ENCODE measurements around the gene CUEDC1.
"Not testable (repeated sequence)": the region's sequence is repeated elsewhere in the genome, so short reads cannot be mapped to it uniquely, and the experiment has no call there.

Gene CUEDC1

DNA sequence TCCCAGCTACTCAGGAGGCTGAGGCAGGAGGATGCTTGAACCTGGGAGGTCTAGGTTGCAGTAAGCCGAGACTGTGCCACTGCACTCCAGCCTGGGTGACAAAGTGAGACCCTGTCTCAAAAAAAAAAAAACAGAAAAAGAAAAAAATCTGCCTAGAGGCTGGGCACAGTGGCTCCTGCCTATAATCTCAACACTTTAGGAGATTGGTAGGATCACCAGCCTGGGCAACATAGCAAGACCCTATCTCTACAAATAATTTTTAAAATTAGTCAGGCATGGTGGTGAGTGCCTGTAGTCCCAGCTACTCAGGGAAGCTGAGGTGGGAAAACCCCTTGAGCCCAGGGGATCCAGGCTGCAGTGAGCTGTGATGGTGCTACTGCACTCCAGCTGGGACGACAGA, 17.7 kb downstream of the CUEDC1 start:
- DNase-seq = no peak

- DNase-seq = no peak
Observed at GRCh38 chr17:57935833-57936807, 19.1 kb downstream of the CUEDC1 start.

GRCh38 chr17:57931488-57932137, 23.6 kb downstream of the CUEDC1 start:
- DNase-seq = no peak

DNA sequence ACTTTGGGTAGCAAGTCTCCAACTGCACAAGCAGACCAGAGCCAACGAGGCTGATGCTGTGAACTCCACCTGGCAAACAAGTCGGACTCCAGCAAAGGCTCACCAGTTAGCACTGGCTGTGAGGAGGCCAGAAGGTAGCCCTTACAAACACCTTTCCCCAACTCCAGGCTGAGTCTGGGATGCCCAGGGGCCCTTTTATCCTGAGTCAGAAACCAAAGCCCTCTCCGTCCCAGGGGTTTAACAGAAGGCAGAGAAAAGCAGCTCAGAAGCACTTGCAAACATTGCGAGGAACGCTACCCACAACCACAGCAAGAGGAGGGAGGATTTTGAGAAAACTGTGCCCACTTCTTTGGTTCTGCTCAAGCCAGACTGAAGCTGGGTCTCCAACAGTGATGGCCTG, 25.0 kb downstream of the CUEDC1 start:
- DNase-seq = no peak

- no peak for DNase-seq
Observed at GRCh38 chr17:57929386-57929785, 25.8 kb downstream of the CUEDC1 start.

- DNase-seq = no peak
Observed at GRCh38 chr17:57928928-57929327, 26.3 kb downstream of the CUEDC1 start.

- no peak for DNase-seq
Observed at GRCh38 chr17:57927048-57927723, 28.0 kb downstream of the CUEDC1 start.

- DNase-seq = no peak
Observed at GRCh38 chr17:57926723-57927047, 28.5 kb downstream of the CUEDC1 start.

- no peak for DNase-seq
Observed at GRCh38 chr17:57925361-57925990, 29.7 kb downstream of the CUEDC1 start.

DNA sequence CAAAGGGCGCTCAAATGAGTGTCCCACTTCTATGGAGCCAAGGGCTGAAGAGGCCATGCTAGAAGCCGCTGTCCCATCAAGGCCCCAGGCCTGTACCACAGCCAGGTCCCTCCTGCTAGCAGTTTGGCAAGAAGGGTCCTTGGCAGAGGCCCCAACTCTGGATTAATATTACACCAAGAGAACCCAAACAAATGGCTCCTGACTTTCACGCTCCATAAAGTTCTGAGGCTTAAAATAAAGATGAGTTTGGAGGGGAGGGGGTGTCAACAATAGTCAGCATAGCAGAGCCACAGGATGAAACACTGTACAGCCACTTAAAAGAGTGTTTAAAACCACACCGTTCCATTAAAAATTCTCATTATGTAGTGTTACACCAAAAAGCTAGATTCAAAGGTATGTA, 30.5 kb downstream of the CUEDC1 start:
- no peak for DNase-seq

- no peak for DNase-seq
Observed at GRCh38 chr17:57923182-57923872, 31.9 kb downstream of the CUEDC1 start.

- DNase-seq = not testable (repeated sequence)
Observed at GRCh38 chr17:57922745-57923144, 32.5 kb downstream of the CUEDC1 start.

GRCh38 chr17:57920916-57921703, 34.1 kb downstream of the CUEDC1 start:
- no peak for DNase-seq

- no peak for DNase-seq
Observed at GRCh38 chr17:57919918-57920317, 35.3 kb downstream of the CUEDC1 start.

- DNase-seq = no peak
Observed at GRCh38 chr17:57918017-57918895, 37.0 kb downstream of the CUEDC1 start.

GRCh38 chr17:57916925-57917858, 38.0 kb downstream of the CUEDC1 start:
- peak; percentile 34 for DNase-seq

GRCh38 chr17:57915985-57916757, 39.0 kb downstream of the CUEDC1 start:
- no peak for DNase-seq

- no peak for DNase-seq
Observed at GRCh38 chr17:57915544-57915943, 39.7 kb downstream of the CUEDC1 start.
